ENCODE data around the gene CELF2.

Gene CELF2

GRCh38 chr10:11311027-11311426 lies 293.4 kb downstream of the CELF2 start:
- DNase-seq (ENCODE audit: low spot score), result no peak
- no peak overlapping the region for H3K27ac ChIP-seq
- ChIA-PET CTCF (no interaction called here), POLR2A (ENCODE audit: low non-redundant PET) (no interaction called here)
- no peak for TF ChIP-seq CTCF (conservative IDR thresholded peaks at IDR 0.05; ENCODE audit: low read depth)

DNA sequence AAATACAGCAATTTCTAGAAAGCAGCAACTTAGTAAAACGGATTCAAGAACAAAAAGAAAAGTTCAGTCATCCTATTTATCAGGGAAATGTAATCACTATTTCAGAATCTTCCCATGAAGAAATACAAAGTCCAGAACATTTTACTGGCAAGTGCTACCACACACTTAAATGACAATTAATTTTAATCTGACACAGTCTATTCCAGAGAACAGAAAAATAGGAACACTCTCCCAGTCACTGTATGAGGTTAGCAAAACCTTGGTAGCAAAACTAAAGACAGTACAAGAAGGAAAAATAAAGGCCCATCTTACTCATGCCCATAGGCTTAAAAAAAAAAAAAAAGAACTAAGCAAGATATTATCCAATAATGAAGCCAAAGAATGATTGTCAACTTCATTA lies 295.8 kb downstream of the CELF2 start:
- POLR2A ChIA-PET (ENCODE audit: low non-redundant PET), result no interaction called here
- CTCF ChIA-PET, result no interaction called here
- H3K27ac ChIP-seq, result no peak overlapping the region
- no peak for DNase-seq (ENCODE audit: low spot score)
- no peak for TF ChIP-seq CTCF (conservative IDR thresholded peaks at IDR 0.05; ENCODE audit: low read depth)

- no peak overlapping the region for H3K27ac ChIP-seq
Observed at GRCh38 chr10:11317936-11318670, 300.4 kb downstream of the CELF2 start.

GRCh38 chr10:11318826-11319598 lies 301.3 kb downstream of the CELF2 start:
- ChIA-PET CTCF (interaction anchor here (0.6 kb wide), 1 partner anchor 955 kb away, joined by 3 read pairs; no protein-coding TSS in a partner anchor), POLR2A (ENCODE audit: low non-redundant PET) (no interaction called here)
- DNase-seq (ENCODE audit: low spot score), result no peak
- H3K27ac ChIP-seq, result no peak overlapping the region
- no peak for TF ChIP-seq CTCF (conservative IDR thresholded peaks at IDR 0.05; ENCODE audit: low read depth)

More at GRCh38 chr10:11317936-11318670, 300.4 kb downstream of the CELF2 start:
- no peak for DNase-seq (ENCODE audit: low spot score)
- ChIA-PET CTCF (interaction anchor here (0.7 kb wide), 1 partner anchor 1110 kb away, joined by 4 read pairs; no protein-coding TSS in a partner anchor), POLR2A (ENCODE audit: low non-redundant PET) (no interaction called here)
- no peak for TF ChIP-seq CTCF (conservative IDR thresholded peaks at IDR 0.05; ENCODE audit: low read depth)

DNA sequence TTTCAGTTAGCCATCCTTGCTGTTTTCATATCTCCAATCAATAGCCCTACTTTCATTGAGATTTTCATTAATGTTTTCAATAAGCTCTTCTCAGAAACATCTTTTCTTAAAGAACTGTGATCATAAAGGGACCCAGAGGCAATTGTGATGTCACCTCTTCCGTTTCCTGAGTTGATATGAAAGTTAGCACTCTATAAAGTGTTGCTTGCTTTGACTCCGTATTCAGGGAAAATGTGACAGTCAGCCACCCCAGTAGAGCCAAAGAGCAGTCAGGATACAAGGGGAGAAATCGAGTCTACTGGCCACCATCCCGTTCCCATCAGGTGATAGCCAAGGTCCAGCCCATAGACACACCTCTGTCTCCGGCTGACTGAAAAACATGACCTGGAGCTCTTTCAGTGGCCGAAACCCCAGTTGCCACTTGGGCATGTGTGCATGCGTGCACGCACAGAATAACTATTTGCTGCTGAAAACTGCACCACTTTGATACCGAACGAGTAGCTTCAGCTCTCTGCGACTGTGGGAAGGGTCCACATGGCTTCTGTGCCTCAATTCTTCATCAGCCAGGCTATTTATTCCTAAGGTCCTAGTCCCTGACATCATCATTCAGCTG lies 302.4 kb downstream of the CELF2 start:
- DNase-seq (ENCODE audit: low spot score), result no peak
- POLR2A ChIA-PET (ENCODE audit: low non-redundant PET), result interaction anchor here (0.5 kb wide), 1 partner anchor 64 kb away, joined by 5 read pairs; no protein-coding TSS in a partner anchor
- no peak overlapping the region for H3K27ac ChIP-seq
- CTCF ChIA-PET, result interaction anchor here (0.6 to 0.9 kb wide), 2 partner anchors 25 to 956 kb away, joined by 3 read pairs; no protein-coding TSS in a partner anchor
- TF ChIP-seq CTCF (conservative IDR thresholded peaks at IDR 0.05; ENCODE audit: low read depth), result no peak

- no peak for TF ChIP-seq CTCF (conservative IDR thresholded peaks at IDR 0.05; ENCODE audit: low read depth)
- ChIA-PET POLR2A (ENCODE audit: low non-redundant PET) (interaction anchor here (0.6 kb wide), 1 partner anchor 79 kb away, joined by 7 read pairs; no protein-coding TSS in a partner anchor), CTCF (interaction anchor here (0.9 kb wide), 1 partner anchor 25 kb away, joined by 3 read pairs; no protein-coding TSS in a partner anchor)
- H3K27ac ChIP-seq, result no peak overlapping the region
- DNase-seq (ENCODE audit: low spot score), result no peak
Observed at GRCh38 chr10:11320809-11321520, 303.3 kb downstream of the CELF2 start.

Measured in RWPE1 (cell line).